HCT116 (cell line): ENCODE data around the gene HPCAL4. TPM values are rescaled to one million over a fixed set of nuclear protein-coding genes. Genes with fewer than 3 reads are reported as not detected.

ENCODE experiments used
- ATAC-seq: fragments of 200-7000 bp; cut with Tn5 transposase; 2 replicates; pipeline ENCODE4 v1.9.1; 2020; ENCODE audit warnings: mild to moderate bottlenecking, moderate library complexity
- BruUV-seq: library from RNA; stranded (reverse); fragments of 400-500 nt; replicated peaks from 2 replicates; lab custom pipeline; 2021; lab: Mats Ljungman, UMichigan
- CTCF ChIA-PET: fragments of 300-600 bp; sonication (Branson Sonifier 250); formaldehyde crosslinking; loops from one replicate; lab custom pipeline; 2021; ENCODE audit warnings: antibody characterized with exemption; lab: Charles Lee
- POLR2A ChIA-PET: fragments of 300-600, 350-600 bp; sonication (Branson Sonifier 250); formaldehyde crosslinking; loops from one replicate; lab custom pipeline; 2021; ENCODE audit warnings: antibody characterized with exemption; lab: Charles Lee
- RAD21 ChIA-PET, 2 experiments: fragments of 300-600 bp; sonication (Branson Sonifier 250); formaldehyde crosslinking; loops; one replicate each; lab custom pipeline; 2023; ENCODE audit warnings: low total read pairs in 2 of 2; ENCODE audit not compliant: uncharacterized antibody in 2 of 2, unreplicated experiment in 2 of 2, low non-redundant PET in 1 of 2; lab: Charles Lee
- DNase-seq: peaks from one replicate; pipeline ENCODE4 v3.0.0-alpha.2; 2010; ENCODE audit warnings: low read depth, low spot score
- H2AFZ ChIP-seq: fragments of 200-600 bp; shearing (Covaris generic), sonication (generic); 2 replicates; pipeline ENCODE4 v1.6.1; 2017; ENCODE audit warnings: low read depth, mixed run types, mixed read lengths, antibody characterized with exemption, low read length; ENCODE audit not compliant: poor library complexity, severe bottlenecking
- H3K27ac ChIP-seq: 2 replicates; pipeline ENCODE4 v1.5.1; 2012; ENCODE audit warnings: low read depth, low read length
- H3K27me3 ChIP-seq: fragments of 200-600 bp; sonication (generic); 2 replicates; pipeline ENCODE4 v1.6.1; 2016; ENCODE audit warnings: mixed run types, low read length, mixed read lengths; ENCODE audit not compliant: insufficient read depth
- H3K36me3 ChIP-seq, 2 experiments: fragments of 200-500 bp in 1 of 2; fragments of 200-600 bp in 1 of 2; sonication (Bioruptor generic) in 1 of 2; sonication (generic) in 1 of 2; 2 replicates each; pipeline versions ENCODE4 v1.5.1 to v1.6.1; 2014 to 2016; ENCODE audit warnings: low read length in 2 of 2, inconsistent platforms in 1 of 2, mixed read lengths in 1 of 2, mixed run types in 1 of 2; ENCODE audit not compliant: insufficient read depth in 2 of 2, control insufficient read depth in 1 of 2
- H3K4me1 ChIP-seq, 2 experiments: fragments of 200-600 bp in 1 of 2; sonication (generic) in 1 of 2; 2 replicates each; pipeline versions ENCODE4 v1.5.1 to v1.6.1; 2012 to 2017; ENCODE audit warnings: low read length in 2 of 2, inconsistent platforms in 1 of 2, mild to moderate bottlenecking in 1 of 2, mixed read lengths in 1 of 2, mixed run types in 1 of 2, moderate library complexity in 1 of 2; ENCODE audit not compliant: insufficient read depth in 2 of 2, control insufficient read depth in 1 of 2
- H3K4me2 ChIP-seq: fragments of 200-600 bp; sonication (generic); 2 replicates; pipeline ENCODE4 v1.6.1; 2017; ENCODE audit warnings: mixed run types, low read length, mixed read lengths
- H3K4me3 ChIP-seq, 2 experiments: fragments of 200-600 bp in 1 of 2; sonication (generic) in 1 of 2; replicated peaks in 1 of 2; 2 replicates each; pipeline ENCODE4 v1.5.1; 2011 to 2016; ENCODE audit warnings: low read length in 2 of 2, control low read depth in 1 of 2, low read depth in 1 of 2, mild to moderate bottlenecking in 1 of 2, mixed read lengths in 1 of 2, mixed run types in 1 of 2
- H3K79me2 ChIP-seq: fragments of 200-600 bp; sonication (generic); 2 replicates; pipeline ENCODE4 v1.6.1; 2017; ENCODE audit warnings: mild to moderate bottlenecking, mixed run types, low read length, moderate library complexity, mixed read lengths; ENCODE audit not compliant: insufficient read depth
- H3K9ac ChIP-seq: fragments of 200-600 bp; sonication (generic); 2 replicates; pipeline ENCODE4 v1.6.1; 2016; ENCODE audit warnings: low read length, mixed read lengths
- H3K9me2 ChIP-seq: fragments of 200-600 bp; sonication (generic), shearing (Covaris generic); 2 replicates; pipeline ENCODE4 v1.6.1; 2017; ENCODE audit warnings: mixed run types, mild to moderate bottlenecking, moderate library complexity; ENCODE audit not compliant: insufficient read depth
- H3K9me3 ChIP-seq, 2 experiments: fragments of 200-500 bp in 1 of 2; fragments of 200-600 bp in 1 of 2; sonication (Bioruptor generic) in 1 of 2; sonication (generic) in 1 of 2; 2 replicates each; pipeline ENCODE4 v1.6.1; 2014 to 2017; ENCODE audit warnings: low read length in 2 of 2, mixed read lengths in 2 of 2, inconsistent platforms in 1 of 2, low read depth in 1 of 2, mild to moderate bottlenecking in 1 of 2, mixed run types in 1 of 2, moderate library complexity in 1 of 2; ENCODE audit not compliant: control insufficient read depth in 1 of 2, insufficient read depth in 1 of 2
- H4K20me1 ChIP-seq: fragments of 200-600 bp; sonication (generic), shearing (Covaris generic); 2 replicates; pipeline ENCODE4 v1.6.1; 2017; ENCODE audit warnings: mixed run types, mild to moderate bottlenecking, moderate library complexity; ENCODE audit not compliant: insufficient read depth
- CTCF ChIP-seq, 3 experiments: fragments of 200-600 bp in 1 of 3; sonication (generic) in 1 of 3; IDR thresholded peaks in 2 of 3; conservative IDR thresholded peaks in 1 of 3; 2 replicates each; pipeline ENCODE4 v1.5.1; 2012 to 2017; ENCODE audit warnings: low read depth in 2 of 3, low read length in 2 of 3, antibody characterized with exemption in 1 of 3, borderline replicate concordance in 1 of 3, control low read depth in 1 of 3, mild to moderate bottlenecking in 1 of 3, mixed read lengths in 1 of 3, mixed run types in 1 of 3, moderate library complexity in 1 of 3; ENCODE audit not compliant: insufficient read depth in 1 of 3
- EGR1 ChIP-seq: IDR thresholded peaks from 2 replicates; pipeline ENCODE4 v1.6.1; 2012; ENCODE audit warnings: low read depth
- EZH2 ChIP-seq: fragments of 200-600 bp; sonication (generic); IDR thresholded peaks from 2 replicates; pipeline ENCODE4 v1.6.1; 2017; ENCODE audit warnings: antibody characterized with exemption, mixed run types
- POLR2A ChIP-seq: IDR thresholded peaks from 2 replicates; pipeline ENCODE4 v1.7.0; 2011; ENCODE audit warnings: borderline replicate concordance; ENCODE audit not compliant: insufficient read depth, insufficient read length; ENCODE audit errors: extremely low read depth
- POLR2AphosphoS5 ChIP-seq: IDR thresholded peaks from 2 replicates; pipeline ENCODE4 v1.6.1; 2011; ENCODE audit warnings: mild to moderate bottlenecking, low read depth, low read length, moderate library complexity
- RAD21 ChIP-seq: IDR thresholded peaks from 2 replicates; pipeline ENCODE4 v1.6.1; 2012; ENCODE audit warnings: low read depth, mild to moderate bottlenecking
- SP1 ChIP-seq: IDR thresholded peaks from 2 replicates; pipeline ENCODE4 v1.6.1; 2012; ENCODE audit warnings: low read depth
- TCF7L2 ChIP-seq: IDR thresholded peaks from 2 replicates; pipeline ENCODE4 v1.7.0; 2011; ENCODE audit warnings: borderline replicate concordance, inconsistent platforms; ENCODE audit not compliant: insufficient read depth, insufficient read length; ENCODE audit errors: extremely low read depth
- ZFX ChIP-seq: fragments of 450-650 bp; IDR thresholded peaks from 2 replicates; pipeline ENCODE4 v1.6.1; 2017
- intact Hi-C: fragments of 100-400 bp; cut with micrococcal nuclease; formaldehyde crosslinking; loops from 2 replicates; pipeline ENCODE4 v1.10.0; 2022
- total RNA-seq: library from RNA; stranded (reverse); gene quantifications from one replicate; pipeline ENCODE4 v1.2.1, GENCODE V29; 2021; ENCODE audit not compliant: unreplicated experiment

HPCAL4 gene
- total RNA-seq, 1 experiment from 2014 or later = 5.2 TPM

GRCh38 chr1:39663559-39663958 lies 27.7 kb downstream of the HPCAL4 start:
- ChIA-PET RAD21 (no interaction called here), CTCF (no interaction called here), POLR2A (no interaction called here)
- H3K9me2 ChIP-seq = no peaks in the 10 kb centered on the region
- H4K20me1 ChIP-seq = no peaks in the 10 kb centered on the region
- H3K4me2 ChIP-seq = no peak overlapping the region
- no peaks in the 10 kb centered on the region for H3K9me3 ChIP-seq
- TF ChIP-seq RAD21 = no peak
- TF ChIP-seq TCF7L2 = no peak
- TF ChIP-seq ZFX = no peak
- TF ChIP-seq POLR2A = no peak
- TF ChIP-seq SP1 = no peak
- H3K4me3 ChIP-seq = no peak overlapping the region
- BruUV-seq = no TSS peak
- no peak overlapping the region for H3K9ac ChIP-seq
- H3K27ac ChIP-seq = no peak overlapping the region
- no peaks in the 10 kb centered on the region for H3K36me3 ChIP-seq
- H3K27me3 ChIP-seq = no peaks in the 10 kb centered on the region
- H3K79me2 ChIP-seq = no peaks in the 10 kb centered on the region
- DNase-seq (no peak), ATAC-seq (peak; percentile 76)
- no peaks in the 10 kb centered on the region for H3K4me1 ChIP-seq
- no peak overlapping the region for H2AFZ ChIP-seq
- intact Hi-C loops = no loop called here

DNA sequence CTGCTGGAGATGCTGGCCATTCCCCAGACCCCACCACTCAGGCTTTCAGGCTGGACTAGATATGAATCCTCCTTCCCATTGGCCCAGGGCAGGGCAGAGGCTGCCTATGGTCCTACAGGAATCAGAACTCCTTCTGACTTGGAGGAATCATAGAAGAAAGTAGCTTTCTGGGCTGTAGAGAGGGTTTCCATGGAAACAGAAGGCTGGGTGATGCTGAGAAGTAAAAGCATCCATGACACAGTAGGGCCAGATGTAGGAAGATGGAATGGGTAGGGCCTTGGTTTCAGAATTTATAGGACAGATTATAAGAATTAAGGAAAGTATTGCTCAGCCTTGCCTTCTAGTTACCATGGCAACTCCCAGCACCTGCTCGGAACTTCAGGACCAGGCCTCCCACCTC lies 28.4 kb downstream of the HPCAL4 start:
- Histone ChIP-seq H3K4me3 (no peak overlapping the region), H3K79me2 (no peaks in the 10 kb centered on the region), H3K4me2 (no peak overlapping the region), H4K20me1 (no peaks in the 10 kb centered on the region), H3K4me1 (peaks cover 0 to 6% of the 10 kb centered on the region in 2 experiments; a peak in 2 of 4 replicates), H3K9ac (no peak overlapping the region), H3K27me3 (no peaks in the 10 kb centered on the region), H3K27ac (no peak overlapping the region), H3K9me3 (no peaks in the 10 kb centered on the region), H3K36me3 (no peaks in the 10 kb centered on the region), H2AFZ (no peak overlapping the region), H3K9me2 (no peaks in the 10 kb centered on the region)
- DNase-seq (no peak), ATAC-seq (no peak)
- ChIA-PET RAD21 (no interaction called here), POLR2A (no interaction called here), CTCF (no interaction called here)
- intact Hi-C loops = no loop called here
- TF ChIP-seq EZH2 = no peak
- TF ChIP-seq RAD21 = no peak
- TF ChIP-seq POLR2AphosphoS5 = no peak
- no peak for TF ChIP-seq CTCF (IDR thresholded peaks at IDR 0.05 in 2 of 3, conservative IDR thresholded peaks at IDR 0.05 in 1 of 3; ENCODE audit: borderline replicate concordance in 1 of 3, insufficient read depth in 1 of 3, low read depth in 2 of 3, low read length in 2 of 3)
- no peak for TF ChIP-seq EGR1
- BruUV-seq = no TSS peak
